Mucosa of descending colon (tissue), 3 donors: Measurements from ENCODE around the gene IGF2R. TPM values are rescaled to one million over a fixed set of nuclear protein-coding genes. Genes with fewer than 3 reads are reported as not detected.

ENCODE experiments used
- ATAC-seq: fragments of 200-7000 bp; cut with Tn5 transposase; one replicate; pipeline ENCODE4 v1.9.1; 2020; ENCODE audit warnings: mild to moderate bottlenecking, moderate library complexity
- DNase-seq, 3 donors: peaks; one replicate each; pipeline ENCODE4 v3.0.0-alpha.2; 2020
- H3K36me3 ChIP-seq: fragments of 200-600 bp; one replicate; pipeline ENCODE4 v1.8.0; 2021; ENCODE audit warnings: low read depth, mild to moderate bottlenecking
- H3K4me1 ChIP-seq: fragments of 200-600 bp; one replicate; pipeline ENCODE4 v1.8.0; 2021; ENCODE audit warnings: low read depth, mild to moderate bottlenecking
- H3K4me3 ChIP-seq: fragments of 200-600 bp; one replicate; pipeline ENCODE4 v1.8.0; 2021; ENCODE audit warnings: mild to moderate bottlenecking
- H3K9me3 ChIP-seq: fragments of 200-600 bp; one replicate; pipeline ENCODE4 v1.8.0; 2021; ENCODE audit warnings: mild to moderate bottlenecking
- CTCF ChIP-seq: fragments of 200-600 bp; IDR thresholded peaks from one replicate; pipeline ENCODE4 v1.8.0; 2022; ENCODE audit warnings: antibody characterized with exemption, mild to moderate bottlenecking
- intact Hi-C, 2 donors: fragments of 100-400 bp; cut with DNase I in 1 of 2; cut with micrococcal nuclease in 1 of 2; formaldehyde crosslinking; loops; one replicate each; pipeline versions ENCODE4 v1.11.0 to v1.11.1; 2022; cut with DNase I, micrococcal nuclease
- total RNA-seq, 3 donors: library from RNA; stranded (reverse); fragmentation: NEBNext Ultra II Directional in 2 of 3; extraction: Animal tissue kit (Norgen Biotek cat#: 25700) in 2 of 3; gene quantifications; one replicate each; pipeline versions ENCODE4 v1.2.1 to v1.2.4, GENCODE V29; 2021 to 2023
- donor health status: DM: no; HTN: no; CAD: no; lungs with moderate emphysema.
- donor health status: DM: no; HTN: no; CAD: no.
- donor health status: DM: no; HTN: yes; CAD: no.

IGF2R gene
- total RNA-seq, 3 donors from 2014 or later = 97.7 to 112 (median 101) TPM

GRCh38 chr6:160007145-160007544, 38.3 kb downstream of the IGF2R start:
- DNase-seq (no peak), ATAC-seq (peak; percentile 39)

GRCh38 chr6:160007611-160008010, 38.7 kb downstream of the IGF2R start:
- Histone ChIP-seq H3K4me3 (no peak overlapping the region), H3K9me3 (peaks cover 3% of the 10 kb centered on the region), H3K4me1 (no peaks in the 10 kb centered on the region), H3K36me3 (no peaks in the 10 kb centered on the region)
- intact Hi-C loops = no loop called here
- DNase-seq = no peak
- TF ChIP-seq CTCF = no peak
- no peak for ATAC-seq

More at GRCh38 chr6:160007145-160007544, 38.3 kb downstream of the IGF2R start:
- H3K4me1 ChIP-seq = no peaks in the 10 kb centered on the region
- peaks cover 3% of the 10 kb centered on the region for H3K9me3 ChIP-seq
- no peak overlapping the region for H3K4me3 ChIP-seq
- H3K36me3 ChIP-seq = no peaks in the 10 kb centered on the region
- TF ChIP-seq CTCF = no peak
- intact Hi-C loops = no loop called here

GRCh38 chr6:160010067-160010466, 41.2 kb downstream of the IGF2R start:
- ATAC-seq = peak; percentile 10
- H3K4me1 ChIP-seq = peaks cover 12% of the 10 kb centered on the region
- no peak overlapping the region for H3K4me3 ChIP-seq
- intact Hi-C loops = no loop called here
- no peak for TF ChIP-seq CTCF
- H3K36me3 ChIP-seq = no peaks in the 10 kb centered on the region
- peaks cover 3% of the 10 kb centered on the region for H3K9me3 ChIP-seq
- DNase-seq = peak in 1 of 3 donors; percentile 56

GRCh38 chr6:160013987-160014868, 45.3 kb downstream of the IGF2R start:
- TF ChIP-seq CTCF = no peak
- no peak overlapping the region for H3K4me3 ChIP-seq
- DNase-seq (peak in 1 of 3 donors; percentile 47), ATAC-seq (peak; percentile 90)
- H3K36me3 ChIP-seq = no peaks in the 10 kb centered on the region
- peaks cover 12% of the 10 kb centered on the region for H3K4me1 ChIP-seq
- intact Hi-C loops = no loop called here
- no peaks in the 10 kb centered on the region for H3K9me3 ChIP-seq

- intact Hi-C loops = no loop called here
- TF ChIP-seq CTCF = no peak
- H3K4me3 ChIP-seq = no peak overlapping the region
- H3K4me1 ChIP-seq = peaks cover 12% of the 10 kb centered on the region
- H3K36me3 ChIP-seq = no peaks in the 10 kb centered on the region
- ATAC-seq (no peak), DNase-seq (no peak)
- H3K9me3 ChIP-seq = no peaks in the 10 kb centered on the region
Measured at GRCh38 chr6:160014869-160015182, 45.9 kb downstream of the IGF2R start.
